Gastrocnemius medialis (tissue), 4 donors: Measurements from ENCODE around the gene PYGB. TPM values are rescaled to one million over a fixed set of nuclear protein-coding genes. Genes with fewer than 3 reads are reported as not detected.

Experiments
- ATAC-seq, 2 donors: fragments of 150-250 bp; one replicate each; pipeline ENCODE4 v1.9.1; 2016
- DNase-seq, 2 donors: peaks; one replicate each; pipeline ENCODE4 v3.0.0-alpha.2; 2019
- H3K27ac ChIP-seq, 4 donors: fragments of 200-600 bp; sonication (generic); 1 replicate in 1 of 4; 2 replicates in 3 of 4; pipeline ENCODE4 v1.5.1; 2016 to 2018; ENCODE audit warnings: mild to moderate bottlenecking in 2 of 4, moderate library complexity in 1 of 4
- H3K27me3 ChIP-seq, 3 donors: fragments of 200-600 bp; sonication (generic) in 2 of 3; 1 replicate in 1 of 3; 2 replicates in 2 of 3; pipeline versions ENCODE4 v1.5.1 to v1.6.0; 2016 to 2019; ENCODE audit warnings: mild to moderate bottlenecking in 1 of 3, moderate library complexity in 1 of 3
- H3K36me3 ChIP-seq, 2 donors: fragments of 200-600 bp; sonication (generic) in 1 of 2; one replicate each; pipeline ENCODE4 v1.5.1; 2017 to 2018
- H3K4me1 ChIP-seq, 2 donors: fragments of 200-600 bp; sonication (generic) in 1 of 2; one replicate each; pipeline ENCODE4 v1.5.1; 2016 to 2017; ENCODE audit warnings: mild to moderate bottlenecking in 2 of 2
- H3K4me3 ChIP-seq, 4 donors: fragments of 200-600 bp; sonication (generic) in 3 of 4; 1 replicate in 1 of 4; 2 replicates in 3 of 4; pipeline ENCODE4 v1.5.1; 2016 to 2019; ENCODE audit warnings: mild to moderate bottlenecking in 2 of 4
- H3K9me3 ChIP-seq, 3 donors: fragments of 200-600 bp; sonication (generic) in 2 of 3; 1 replicate in 1 of 3; 2 replicates in 2 of 3; pipeline ENCODE4 v1.5.1; 2016 to 2019
- POLR2A ChIP-seq, 2 donors: fragments of 450-650 bp; IDR thresholded peaks; one replicate each; pipeline ENCODE4 v1.6.1; 2017; ENCODE audit warnings: antibody characterized with exemption in 2 of 2, mild to moderate bottlenecking in 2 of 2, moderate library complexity in 2 of 2
- in situ Hi-C, 4 donors: fragments of 200-750 bp; cut with MboI; loops; one replicate each; pipeline versions ENCODE4 v1.15.0 to v1.8.0; 2017; ENCODE audit warnings: low sequenced_read_pairs in 4 of 4
- intact Hi-C: fragments of 100-400 bp; cut with DNase I; formaldehyde crosslinking; loops from one replicate; pipeline ENCODE4 v1.15.1; 2023; ENCODE audit warnings: low total_unique reads
- total RNA-seq, 4 donors: library from RNA; depleted of rRNA; stranded (reverse); fragments of >200 nt; gene quantifications; one replicate each; pipeline versions ENCODE4 v1.1.0 to v1.2.3, GENCODE V29; 2016
- TF ChIP-seq, protein P1 (sequence below), 5 experiments: fragments of 450-650 bp in 3 of 5; fragments of 200-600 bp in 2 of 5; sonication (generic) in 2 of 5; IDR thresholded peaks in 4 of 5; conservative IDR thresholded peaks in 1 of 5; 1 replicate in 4 of 5; 2 replicates in 1 of 5; pipeline ENCODE4 v1.5.1; 2016 to 2019; ENCODE audit warnings: antibody characterized with exemption in 5 of 5, mild to moderate bottlenecking in 3 of 5, moderate library complexity in 3 of 5

PYGB gene
- total RNA-seq, 4 donors from 2014 or later: 13.6 to 50.7 (median 27.0) TPM

DNA sequence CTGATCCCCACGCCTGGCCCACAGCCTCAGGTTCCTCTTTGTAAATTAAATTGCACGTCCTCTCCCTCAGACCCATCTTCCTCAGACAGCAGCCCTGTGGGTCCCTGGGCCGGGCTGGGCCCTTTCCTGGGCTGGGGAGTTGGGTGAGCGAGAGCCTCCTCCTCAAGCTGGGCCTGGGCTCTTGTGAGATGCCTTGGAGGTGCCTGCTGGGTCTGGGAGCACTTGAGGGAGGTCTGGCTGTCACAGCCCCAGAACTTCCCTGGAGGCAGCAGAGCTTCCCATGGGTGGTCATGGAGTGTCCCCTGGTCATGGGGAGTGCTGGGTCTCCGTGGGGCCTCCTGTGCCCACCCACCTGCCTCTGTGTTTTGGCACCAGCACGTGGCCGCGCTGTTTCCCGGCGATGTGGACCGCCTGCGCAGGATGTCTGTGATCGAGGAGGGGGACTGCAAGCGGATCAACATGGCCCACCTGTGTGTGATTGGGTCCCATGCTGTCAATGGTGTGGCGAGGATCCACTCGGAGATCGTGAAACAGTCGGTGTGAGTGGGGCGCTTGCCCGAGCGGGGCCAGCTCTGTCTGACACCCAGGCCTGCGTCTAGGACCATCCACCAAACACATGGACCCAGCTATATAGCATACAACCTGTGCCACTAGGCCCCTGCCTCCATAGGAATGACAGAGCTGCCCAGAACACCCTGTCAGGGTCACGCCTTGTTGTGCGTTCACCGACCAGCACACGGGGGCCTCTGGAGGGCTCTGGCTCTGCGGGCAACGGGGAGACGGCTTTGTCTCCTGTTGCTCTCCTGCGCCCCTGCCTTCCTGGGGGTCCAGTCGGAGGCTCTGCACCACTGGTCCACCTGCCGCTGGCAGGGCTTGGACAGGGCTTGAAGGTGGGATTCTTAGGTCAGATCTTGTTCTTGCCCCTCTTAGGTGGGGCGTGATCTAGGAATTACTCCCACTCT is 33.0 kb downstream of the PYGB start:
- Histone ChIP-seq H3K27ac (no peak overlapping the region), H3K9me3 (no peaks in the 10 kb centered on the region), H3K4me1 (peaks cover 0 to 9% of the 10 kb centered on the region in 2 donors), H3K4me3 (no peak overlapping the region), H3K27me3 (no peaks in the 10 kb centered on the region), H3K36me3 (peaks cover 0 to 54% of the 10 kb centered on the region in 2 donors)
- TF ChIP-seq POLR2A (IDR thresholded peaks at IDR 0.05): no peak
- TF ChIP-seq, protein P1, sequence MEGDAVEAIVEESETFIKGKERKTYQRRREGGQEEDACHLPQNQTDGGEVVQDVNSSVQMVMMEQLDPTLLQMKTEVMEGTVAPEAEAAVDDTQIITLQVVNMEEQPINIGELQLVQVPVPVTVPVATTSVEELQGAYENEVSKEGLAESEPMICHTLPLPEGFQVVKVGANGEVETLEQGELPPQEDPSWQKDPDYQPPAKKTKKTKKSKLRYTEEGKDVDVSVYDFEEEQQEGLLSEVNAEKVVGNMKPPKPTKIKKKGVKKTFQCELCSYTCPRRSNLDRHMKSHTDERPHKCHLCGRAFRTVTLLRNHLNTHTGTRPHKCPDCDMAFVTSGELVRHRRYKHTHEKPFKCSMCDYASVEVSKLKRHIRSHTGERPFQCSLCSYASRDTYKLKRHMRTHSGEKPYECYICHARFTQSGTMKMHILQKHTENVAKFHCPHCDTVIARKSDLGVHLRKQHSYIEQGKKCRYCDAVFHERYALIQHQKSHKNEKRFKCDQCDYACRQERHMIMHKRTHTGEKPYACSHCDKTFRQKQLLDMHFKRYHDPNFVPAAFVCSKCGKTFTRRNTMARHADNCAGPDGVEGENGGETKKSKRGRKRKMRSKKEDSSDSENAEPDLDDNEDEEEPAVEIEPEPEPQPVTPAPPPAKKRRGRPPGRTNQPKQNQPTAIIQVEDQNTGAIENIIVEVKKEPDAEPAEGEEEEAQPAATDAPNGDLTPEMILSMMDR (IDR thresholded peaks at IDR 0.05 in 4 of 5, conservative IDR thresholded peaks at IDR 0.05 in 1 of 5): no peak
- DNase-seq: peak; percentile 1 to 9
- in situ Hi-C loops (loop anchor here in 1 of 4 donors (25.0 kb wide), 2 partner anchors 94 to 294 kb away; partner anchors contain the start of genes APMAP and ENTPD6), intact Hi-C loops (no loop called here)
- ATAC-seq: no peak

DNA sequence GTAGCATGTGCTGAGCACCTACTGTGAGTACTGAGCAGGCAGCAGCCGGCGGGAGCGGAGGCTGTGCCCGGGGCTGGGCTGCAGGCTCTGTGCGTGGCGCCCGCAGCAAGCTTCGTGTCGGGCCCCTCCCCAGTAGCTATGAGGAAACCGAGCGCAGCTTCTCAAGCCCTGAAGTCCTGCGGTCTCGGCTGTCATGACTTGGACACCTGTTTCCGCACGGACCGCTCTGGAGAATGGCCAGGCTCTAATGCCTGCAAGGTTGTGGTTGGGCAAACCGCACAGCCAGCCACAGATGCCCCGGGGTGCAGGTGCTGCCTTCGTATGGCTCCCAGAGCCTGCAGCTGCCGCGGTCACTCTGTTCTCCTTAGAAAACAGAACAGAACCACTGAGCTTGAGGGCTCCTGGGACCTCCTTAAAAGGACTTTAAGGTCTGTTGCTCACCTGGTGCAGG is 33.7 kb downstream of the PYGB start:
- no peaks in the 10 kb centered on the region for H3K27me3 ChIP-seq

DNA sequence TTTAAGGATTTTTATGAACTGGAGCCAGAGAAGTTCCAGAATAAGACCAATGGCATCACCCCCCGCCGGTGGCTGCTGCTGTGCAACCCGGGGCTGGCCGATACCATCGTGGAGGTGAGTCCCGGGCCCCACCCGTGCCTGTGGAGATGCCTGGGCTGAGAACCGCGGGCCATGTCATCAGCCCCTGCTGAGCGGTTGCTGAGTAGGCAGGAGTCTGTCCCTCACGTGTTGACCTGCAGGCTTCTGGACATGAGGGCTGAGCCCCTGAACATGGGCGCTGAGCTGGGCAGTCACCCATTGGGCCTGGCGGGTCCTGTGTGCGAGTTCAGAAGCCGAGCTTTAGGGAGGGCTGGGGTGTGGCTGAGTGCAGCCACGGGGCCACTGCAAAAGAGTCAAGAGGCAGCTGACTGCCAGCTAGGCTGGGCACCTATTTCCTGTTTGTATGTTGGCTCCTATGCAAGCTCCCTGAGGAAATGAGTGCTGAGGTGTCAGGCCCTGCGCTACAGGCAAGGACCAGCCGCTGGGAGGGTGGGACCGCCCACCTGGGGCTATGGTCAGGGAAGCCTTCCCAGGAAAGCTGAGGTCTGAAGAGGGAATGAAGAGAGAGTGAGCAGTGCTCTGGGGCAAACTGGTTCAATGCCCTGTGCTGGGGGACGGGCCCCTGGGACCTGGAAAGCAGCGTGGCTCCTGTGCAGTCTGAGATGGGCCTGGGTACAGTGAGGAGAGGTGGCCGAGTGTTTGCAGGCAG is 34.3 kb downstream of the PYGB start:
- no peak overlapping the region for H3K27ac ChIP-seq
- ATAC-seq (no peak), DNase-seq (peak in 1 of 2 donors; percentile 13)
- no peaks in the 10 kb centered on the region for H3K9me3 ChIP-seq
- no peaks in the 10 kb centered on the region for H3K27me3 ChIP-seq
- H3K4me3 ChIP-seq: no peak overlapping the region
- TF ChIP-seq POLR2A (IDR thresholded peaks at IDR 0.05): no peak
- TF ChIP-seq, protein P1 (IDR thresholded peaks at IDR 0.05 in 4 of 5, conservative IDR thresholded peaks at IDR 0.05 in 1 of 5): no peak
- intact Hi-C loops (no loop called here), in situ Hi-C loops (loop anchor here in 1 of 4 donors (25.0 kb wide), 2 partner anchors 95 to 295 kb away; partner anchors contain the start of genes APMAP and ENTPD6)
- H3K4me1 ChIP-seq: peaks cover 0 to 7% of the 10 kb centered on the region in 2 donors
- peaks cover 0 to 63% of the 10 kb centered on the region in 2 donors for H3K36me3 ChIP-seq

More for the DNA sequence above, 33.7 kb downstream of the PYGB start:
- H3K9me3 ChIP-seq: no peaks in the 10 kb centered on the region
- TF ChIP-seq, protein P1 (IDR thresholded peaks at IDR 0.05 in 4 of 5, conservative IDR thresholded peaks at IDR 0.05 in 1 of 5): no peak
- TF ChIP-seq POLR2A (IDR thresholded peaks at IDR 0.05): no peak
- peaks cover 0 to 9% of the 10 kb centered on the region in 2 donors for H3K4me1 ChIP-seq
- H3K4me3 ChIP-seq: no peak overlapping the region
- in situ Hi-C loops: loop anchor here in 1 of 4 donors (25.0 kb wide), 2 partner anchors 94 to 294 kb away; partner anchors contain the start of genes APMAP and ENTPD6
- peak in 1 of 2 donors; percentile 64 for DNase-seq
- intact Hi-C loops: no loop called here
- H3K36me3 ChIP-seq: peaks cover 0 to 59% of the 10 kb centered on the region in 2 donors
- no peak overlapping the region for H3K27ac ChIP-seq
- peak in 1 of 2 donors; percentile 56 for ATAC-seq

DNA sequence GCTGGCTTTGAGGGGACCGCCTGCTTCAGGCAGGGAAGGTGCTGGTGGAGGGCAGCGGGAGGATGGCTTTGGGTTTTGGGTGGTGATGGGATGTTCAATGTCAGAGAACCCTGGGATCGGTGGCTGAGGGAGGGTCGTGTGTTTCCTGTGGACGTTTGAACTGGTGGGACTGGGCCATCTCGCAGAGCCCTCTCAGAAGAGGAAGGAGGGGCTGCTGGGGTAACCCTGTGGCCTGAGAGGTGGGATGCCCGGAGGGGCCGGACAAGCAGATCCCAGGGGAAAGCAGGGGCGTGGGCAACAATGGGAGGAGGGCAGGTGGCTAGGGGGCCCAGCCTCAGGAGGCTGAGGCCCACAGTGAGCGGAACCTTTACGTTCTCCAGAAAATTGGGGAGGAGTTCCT is 34.9 kb downstream of the PYGB start:
- intact Hi-C loops: no loop called here
- DNase-seq (peak; percentile 1 to 8), ATAC-seq (no peak)
- TF ChIP-seq, protein P1 (IDR thresholded peaks at IDR 0.05 in 4 of 5, conservative IDR thresholded peaks at IDR 0.05 in 1 of 5): no peak
- no peak for TF ChIP-seq POLR2A (IDR thresholded peaks at IDR 0.05)
- in situ Hi-C loops: loop anchor here in 1 of 4 donors (25.0 kb wide), 2 partner anchors 95 to 295 kb away; partner anchors contain the start of genes APMAP and ENTPD6
- Histone ChIP-seq H3K4me1 (peaks cover 0 to under 1% of the 10 kb centered on the region in 2 donors), H3K36me3 (peaks cover 0 to 58% of the 10 kb centered on the region in 2 donors), H3K9me3 (no peaks in the 10 kb centered on the region), H3K4me3 (no peak overlapping the region), H3K27ac (no peak overlapping the region), H3K27me3 (no peaks in the 10 kb centered on the region)
